Fibroblast of skin of left biceps (primary cell): ENCODE data around the gene NHERF2.

ENCODE experiments used
- DNase-seq, 2 experiments: peaks; one replicate each; pipeline ENCODE4 v3.0.0-alpha.2; 2013; ENCODE audit warnings: low read depth in 2 of 2

The NHERF2 gene

DNA sequence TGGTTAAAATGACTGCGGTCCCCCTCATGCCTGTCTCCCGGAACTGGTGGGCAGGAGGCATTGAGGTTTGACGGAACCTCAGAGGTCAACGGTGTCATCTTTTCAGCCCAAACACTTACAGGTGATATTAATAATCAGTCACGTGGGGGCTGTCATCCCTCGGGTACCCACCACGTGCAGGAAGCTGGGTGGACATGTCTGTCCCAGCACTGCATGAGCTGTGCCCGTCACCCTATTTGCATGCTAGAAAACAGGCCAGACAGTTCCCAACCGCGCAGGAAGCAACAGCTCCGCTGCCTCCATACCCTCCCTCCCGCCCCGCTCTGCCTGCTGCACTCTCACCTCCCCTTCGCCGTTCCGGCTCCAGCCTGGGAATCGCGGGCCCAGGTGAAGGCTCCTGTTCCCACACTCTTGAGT is 35.6 kb upstream of the NHERF2 start:
- no peak for DNase-seq

DNA sequence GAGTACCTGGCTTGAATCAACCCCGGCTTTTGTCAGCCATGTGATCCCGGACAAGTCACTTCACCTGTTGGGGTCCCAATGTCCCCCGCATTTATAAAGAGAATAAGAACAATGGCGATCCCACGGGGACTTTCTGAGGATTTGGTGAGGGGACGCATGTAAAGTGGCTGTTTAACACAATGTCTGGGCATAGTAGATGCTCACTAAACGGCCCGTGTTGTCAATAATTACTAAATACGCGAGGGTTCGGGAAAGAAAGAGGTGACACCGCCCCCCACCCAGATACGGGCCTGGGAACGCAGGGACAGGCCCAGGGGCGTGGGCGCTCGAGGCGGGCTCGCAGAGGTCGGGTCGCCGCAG is 35.1 kb upstream of the NHERF2 start:
- no peak for DNase-seq

- peak; percentile 73 to 80 for DNase-seq
Observed at GRCh38 chr16:1991948-1992703, 34.6 kb upstream of the NHERF2 start.

DNA sequence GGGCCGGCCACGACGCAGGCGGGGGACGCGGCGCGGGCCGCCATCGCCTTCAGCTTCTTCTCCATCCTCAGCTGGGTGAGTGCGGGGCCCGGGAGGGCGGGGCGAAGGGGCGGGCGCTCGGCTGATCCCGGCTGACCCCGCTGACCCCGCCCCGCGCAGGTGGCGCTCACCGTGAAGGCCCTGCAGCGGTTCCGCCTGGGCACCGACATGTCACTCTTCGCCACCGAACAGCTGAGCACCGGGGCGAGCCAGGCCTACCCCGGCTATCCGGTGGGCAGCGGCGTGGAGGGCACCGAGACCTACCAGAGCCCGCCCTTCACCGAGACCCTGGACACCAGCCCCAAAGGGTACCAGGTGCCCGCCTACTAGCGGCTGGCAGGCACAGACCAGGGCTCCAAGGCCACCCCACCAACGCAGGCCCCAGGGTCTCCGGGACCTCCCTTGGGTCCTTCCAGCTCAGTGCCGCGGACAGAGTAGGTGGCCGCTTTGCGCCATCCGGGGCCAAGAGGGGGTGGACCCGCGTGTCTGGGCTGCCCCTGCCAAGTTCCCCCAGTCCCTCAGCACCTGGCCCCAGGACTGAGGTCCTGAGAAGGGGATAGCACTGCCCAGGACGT is 33.9 kb upstream of the NHERF2 start:
- DNase-seq: no peak

- no peak for DNase-seq
Observed at GRCh38 chr16:1993731-1994131, 33.0 kb upstream of the NHERF2 start.

DNA sequence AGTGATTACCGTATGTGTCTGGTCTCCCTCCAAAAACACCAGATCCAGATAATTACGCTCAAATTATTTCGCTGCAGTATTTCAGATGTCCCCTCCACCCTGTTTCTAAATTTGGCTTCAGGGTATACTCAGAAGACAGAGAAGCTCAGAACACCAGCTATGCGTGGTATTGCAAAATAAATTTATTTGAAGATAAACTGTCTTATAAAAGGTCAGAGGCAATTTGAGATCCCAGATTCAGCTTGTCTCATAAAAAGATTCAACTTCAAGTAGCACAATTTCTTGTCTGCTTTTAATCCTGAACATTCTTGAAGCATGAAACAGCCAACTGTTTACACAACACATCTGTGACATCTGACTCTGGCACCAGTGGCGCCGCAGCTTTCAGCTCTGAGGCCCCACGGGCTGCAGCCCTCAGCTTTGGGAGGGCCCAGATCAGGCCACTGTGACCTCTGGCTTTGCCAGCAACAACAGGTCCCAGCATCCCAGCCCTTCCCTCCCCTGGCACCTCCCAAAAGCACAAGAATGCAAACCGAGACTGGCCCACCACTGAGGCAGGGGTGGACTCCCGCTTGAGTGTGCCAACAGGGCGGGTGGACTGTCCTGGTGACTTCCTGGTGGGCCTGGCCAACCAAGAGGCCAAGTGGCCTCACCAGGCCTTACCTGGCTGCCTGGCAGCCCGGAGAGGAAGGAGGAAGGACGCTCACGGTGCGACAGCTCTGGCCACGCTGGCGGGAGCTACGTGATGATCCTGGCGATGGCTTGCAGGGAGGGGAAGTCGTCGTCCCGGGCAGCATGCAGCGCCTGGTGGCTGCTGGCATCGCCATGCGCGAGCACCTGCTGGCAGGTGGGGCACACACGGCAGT is 29.0 kb upstream of the NHERF2 start:
- no peak for DNase-seq

DNA sequence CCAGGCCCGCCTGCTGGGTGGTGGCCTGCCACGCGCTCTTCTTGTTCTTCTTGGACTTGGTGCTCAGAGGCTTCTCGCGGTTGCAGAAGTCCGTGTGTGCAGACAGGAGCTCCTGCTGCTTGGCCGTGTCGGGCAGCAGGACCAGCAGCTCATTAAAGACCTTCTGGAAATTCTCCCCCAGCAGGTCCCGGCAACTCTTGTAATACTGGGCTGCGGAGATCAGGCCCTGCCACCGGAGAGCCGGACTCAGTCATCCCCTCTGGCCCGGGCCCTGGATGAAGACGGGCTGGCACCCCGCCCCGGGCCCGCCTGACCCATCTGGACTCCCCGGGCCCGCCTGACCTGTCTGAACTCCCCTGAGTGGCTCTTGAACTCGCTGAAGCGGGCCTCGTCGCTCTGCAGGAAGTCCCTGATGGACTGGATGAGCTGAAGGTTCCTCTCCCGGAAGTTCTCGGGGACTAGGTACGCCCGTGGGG is 28.3 kb upstream of the NHERF2 start:
- no peak for DNase-seq

DNA sequence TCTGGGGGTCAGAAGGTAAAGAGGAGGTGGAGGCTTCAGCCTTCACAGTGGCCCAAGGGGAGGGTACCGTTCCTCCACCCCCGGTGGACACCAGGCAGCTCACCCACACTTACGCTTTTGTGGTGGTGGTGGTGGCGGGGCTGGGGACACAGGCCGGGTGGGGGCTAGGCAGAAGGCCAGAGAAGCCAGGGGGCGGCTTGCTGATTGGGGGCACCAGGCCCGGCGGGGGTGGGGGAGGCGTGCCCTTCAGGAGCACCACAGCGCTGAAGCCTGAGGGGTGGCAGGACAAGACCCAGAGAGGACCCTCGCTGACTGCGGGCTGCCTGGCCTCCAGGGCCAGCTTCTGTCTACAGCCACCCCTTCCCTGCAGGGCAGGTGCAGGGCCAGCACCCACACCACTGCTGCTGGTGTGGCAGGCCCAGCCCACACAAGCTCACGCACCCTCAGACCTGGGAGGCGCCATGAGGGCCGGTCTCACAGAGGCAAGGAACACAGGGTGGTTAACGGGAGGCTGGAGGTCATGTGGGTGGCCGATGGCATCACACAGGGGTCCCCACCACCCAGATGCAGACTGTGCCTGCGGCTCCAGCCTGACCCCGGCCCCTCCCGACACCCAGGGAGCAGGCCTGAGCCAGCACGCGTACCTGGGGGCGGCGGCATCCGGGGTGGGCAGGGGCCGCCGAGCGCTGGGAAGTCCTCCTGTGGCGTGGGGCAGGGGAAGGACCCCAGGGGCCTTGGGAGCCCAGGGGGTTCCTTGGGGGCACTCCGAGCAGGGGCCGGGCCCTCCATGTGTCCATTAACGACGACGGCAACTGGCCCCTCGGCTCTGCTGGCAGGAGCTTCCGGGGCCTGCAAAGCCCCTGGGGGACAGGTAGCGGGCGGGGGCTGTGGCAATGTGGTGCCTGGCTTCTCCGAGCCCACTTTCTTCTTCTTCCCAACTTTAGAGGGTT is 27.6 kb upstream of the NHERF2 start:
- DNase-seq: no peak

- no peak for DNase-seq
Observed at GRCh38 chr16:1999866-2000514, 26.7 kb upstream of the NHERF2 start.

DNA sequence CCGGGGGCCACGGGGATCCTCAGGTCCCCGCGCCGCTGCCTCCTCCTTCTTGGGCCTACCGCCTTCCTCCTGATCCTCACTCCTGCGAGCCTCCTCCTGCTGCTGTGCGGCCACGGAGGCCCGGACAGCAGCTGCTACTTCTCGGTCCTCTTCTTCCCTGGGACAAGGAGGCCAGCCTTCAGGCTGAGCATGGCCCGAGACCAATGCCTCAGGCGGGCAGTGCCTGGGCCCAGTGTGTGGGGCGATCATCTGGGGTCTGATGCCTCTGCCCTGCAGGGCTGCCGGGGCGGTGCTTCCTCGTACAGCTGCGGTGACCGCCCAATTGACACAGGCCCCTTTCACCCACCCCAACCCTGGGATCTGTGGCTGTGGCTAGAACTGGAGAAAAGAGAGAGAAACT is 25.7 kb upstream of the NHERF2 start:
- DNase-seq: no peak

DNA sequence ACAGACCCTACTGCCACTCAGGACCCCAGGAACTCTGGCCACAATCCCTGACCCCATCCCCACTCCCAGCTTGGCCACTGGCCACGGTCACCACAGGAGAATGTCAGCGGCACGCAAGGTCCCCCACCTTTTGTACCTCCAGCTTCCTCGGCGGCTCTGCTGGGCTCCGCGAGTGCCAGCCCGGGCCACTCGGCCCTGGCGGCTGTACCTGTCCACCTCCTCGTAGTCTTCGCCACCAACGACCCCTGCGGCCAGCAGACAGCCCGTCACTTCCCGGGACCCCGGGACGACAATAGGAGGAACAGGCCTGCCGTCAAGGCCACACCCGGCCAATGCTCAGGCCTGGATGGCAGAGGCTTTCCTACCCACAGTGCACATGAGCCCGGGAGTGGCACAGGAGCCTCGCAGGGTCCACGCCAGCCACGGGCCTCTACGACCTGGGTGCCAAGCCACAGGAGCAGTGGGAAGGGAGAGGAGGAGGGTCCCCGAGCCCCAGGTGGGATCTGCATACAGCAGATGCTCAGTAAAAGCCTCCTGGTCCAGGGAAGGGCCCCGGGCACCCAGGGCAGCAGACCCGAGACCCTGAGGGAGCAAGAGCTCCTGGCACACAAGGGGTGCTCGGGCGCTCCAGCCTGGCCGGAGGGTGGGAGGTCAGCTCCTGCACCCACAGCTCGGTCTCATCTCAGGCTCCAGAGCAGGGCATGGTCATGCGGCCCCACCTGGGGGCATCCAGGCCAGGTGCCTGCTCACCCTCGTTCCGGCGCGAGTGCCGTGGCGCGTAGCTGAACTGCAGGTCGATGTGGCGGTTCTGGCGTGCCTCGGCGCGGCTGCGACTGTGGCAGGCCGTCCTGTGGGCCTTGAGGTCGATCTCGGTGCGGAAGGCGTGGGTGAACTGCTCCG is 25.0 kb upstream of the NHERF2 start:
- DNase-seq: no peak

DNA sequence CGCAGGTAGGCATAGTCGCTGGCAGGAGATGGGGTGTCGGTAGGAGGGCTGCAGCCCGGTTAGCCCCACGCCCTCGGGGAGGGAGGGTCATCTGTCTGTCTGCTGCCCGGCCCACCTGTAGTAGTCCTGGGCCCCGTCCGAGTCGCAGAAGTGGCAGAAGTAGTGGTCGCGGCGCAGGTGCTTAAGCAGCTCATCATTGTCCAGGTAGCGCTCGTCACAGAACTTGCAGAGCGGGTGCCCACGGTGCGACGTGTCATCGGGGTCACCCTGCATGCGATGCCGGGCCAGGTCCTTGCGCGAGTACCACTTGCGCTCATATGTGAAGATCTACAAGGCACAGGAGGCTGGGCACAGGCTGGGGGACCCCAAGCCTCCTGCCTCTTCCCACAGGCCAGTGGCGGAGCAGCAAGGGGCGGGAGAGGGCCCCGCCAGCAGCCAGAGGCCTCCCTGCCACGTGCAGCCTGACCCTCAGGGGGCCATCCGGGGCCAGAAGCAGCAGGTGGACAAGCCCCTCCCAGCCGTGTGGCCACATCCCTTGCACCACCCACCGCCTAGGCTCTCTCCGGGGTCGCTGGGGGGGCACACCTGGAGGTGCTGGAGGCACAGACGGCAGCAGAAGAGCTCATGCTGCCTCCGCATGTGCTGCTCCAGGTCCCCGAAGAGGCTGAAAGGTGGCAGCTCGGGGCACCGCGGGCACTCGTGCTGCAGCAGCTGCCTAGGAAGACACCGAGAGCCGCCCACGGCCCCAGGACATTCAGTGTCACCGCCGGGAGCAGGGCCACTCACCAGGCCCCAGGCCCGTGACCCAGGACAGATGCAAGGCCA is 24.1 kb upstream of the NHERF2 start:
- DNase-seq: no peak

- DNase-seq: no peak
Observed at GRCh38 chr16:2003231-2003826, 23.4 kb upstream of the NHERF2 start.

- DNase-seq: peak in 1 of 2 experiments; percentile 21
Observed at GRCh38 chr16:2003827-2004641, 22.7 kb upstream of the NHERF2 start.

DNA sequence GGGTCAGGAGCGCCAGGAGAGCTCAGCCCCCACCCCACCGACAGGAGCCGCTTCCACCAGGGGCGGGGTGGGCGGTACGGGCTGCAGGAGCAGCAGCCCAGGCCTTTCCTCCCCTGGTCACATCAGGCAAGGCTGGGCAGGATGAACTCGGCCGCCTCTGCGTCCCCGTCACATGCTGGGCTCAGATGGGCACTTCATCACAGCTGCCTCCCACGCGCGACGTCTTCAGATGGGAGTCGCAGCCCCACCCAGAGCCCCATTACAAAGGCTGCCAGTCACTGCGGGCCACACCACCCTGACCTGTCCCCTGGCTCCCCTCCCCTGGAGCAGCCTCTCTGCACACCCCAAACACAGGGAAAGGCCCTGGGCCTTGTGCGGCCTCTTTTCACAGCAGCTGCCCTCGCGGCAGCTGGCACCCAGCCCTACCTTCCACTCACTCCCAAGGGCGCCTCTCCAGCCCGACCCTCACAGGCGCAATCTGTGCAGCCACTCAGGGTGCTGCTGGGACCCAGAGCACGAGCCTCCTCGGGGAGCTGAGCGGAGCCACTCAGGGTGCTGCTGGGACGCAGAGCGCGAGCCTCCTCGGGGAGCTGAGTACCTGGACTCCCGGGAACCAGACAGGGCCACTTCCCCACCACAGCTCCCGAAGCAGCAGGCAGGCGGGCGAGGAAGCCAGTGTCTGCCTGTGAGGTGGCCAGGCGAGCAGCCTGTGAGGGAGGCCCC is 21.7 kb upstream of the NHERF2 start:
- no peak for DNase-seq

DNA sequence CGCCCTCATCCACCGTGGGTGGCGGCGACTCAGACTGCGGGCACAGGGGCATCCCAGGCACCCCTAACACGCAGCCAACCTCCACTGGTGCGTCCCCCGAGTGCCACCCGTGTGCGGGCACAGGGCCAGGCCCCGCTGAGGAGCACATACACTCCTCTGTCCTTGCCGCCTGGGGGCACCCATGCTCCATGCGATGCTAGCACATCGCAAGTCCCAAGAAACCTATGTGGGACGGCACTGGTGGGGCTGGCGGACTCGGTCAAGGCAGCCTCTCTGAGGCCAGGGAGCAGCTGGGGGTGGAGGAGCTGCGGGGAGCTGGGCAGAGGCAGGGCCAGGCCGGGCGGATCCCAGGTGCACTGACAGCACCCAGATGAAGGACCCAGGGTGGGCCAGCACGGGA is 21.1 kb upstream of the NHERF2 start:
- DNase-seq: no peak

GRCh38 chr16:2006317-2006716 is 20.4 kb upstream of the NHERF2 start:
- no peak for DNase-seq
